Embryonic facial prominence (tissue), 1 donor: ENCODE measurements around the gene PRKCB.
A peak's percentile ranks its signal among the peaks of the same experiment; 100 is the strongest.
"Not testable (repeated sequence)": the region's sequence is repeated elsewhere in the genome, so short reads cannot be mapped to it uniquely, and the experiment has no call there.

Experiments
- DNase-seq: peaks from one replicate; pipeline ENCODE4 v3.0.0-alpha.2; 2016; ENCODE audit errors: extremely low spot score

PRKCB gene

DNA sequence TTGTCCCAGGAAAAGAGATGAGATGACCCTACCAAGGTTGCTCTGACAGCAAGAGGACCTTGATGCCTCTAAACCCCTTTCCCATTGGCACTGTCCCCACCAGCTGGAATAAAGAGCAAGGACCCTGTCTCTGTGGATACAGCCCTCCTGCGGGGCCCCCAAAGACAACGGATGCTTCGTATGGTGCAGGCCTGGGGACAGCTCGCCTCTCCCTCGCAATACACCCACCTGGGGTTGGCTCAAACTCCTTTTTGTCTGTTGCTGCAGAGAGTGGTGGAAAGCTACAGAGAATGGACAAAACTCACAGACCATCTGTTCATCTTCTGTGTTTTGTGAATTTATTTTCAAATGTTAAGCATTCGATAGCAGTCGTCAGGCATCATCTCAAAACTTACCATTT, 392.7 kb downstream of the PRKCB start:
- DNase-seq: no peak

DNA sequence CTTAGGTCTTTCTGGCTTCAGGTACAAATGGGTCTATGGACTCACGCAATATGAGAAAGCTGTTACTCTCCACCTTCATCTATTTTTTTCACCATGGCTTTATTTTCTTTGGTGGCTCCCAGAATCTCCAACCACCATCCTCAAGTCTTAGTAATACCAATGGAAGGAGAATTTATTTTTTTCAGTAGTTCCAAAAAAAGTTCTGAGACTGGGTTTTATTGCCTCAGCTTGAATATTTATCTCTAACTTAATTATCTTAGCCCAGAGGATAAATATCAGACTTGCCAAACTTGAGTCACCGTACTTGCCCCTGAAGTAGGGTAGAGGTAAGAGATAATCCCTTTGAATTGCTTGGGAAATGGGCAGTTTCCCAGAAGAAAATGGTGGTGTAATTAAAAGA, 397.2 kb downstream of the PRKCB start:
- DNase-seq: no peak

GRCh38 chr16:24234737-24235136, 399.0 kb downstream of the PRKCB start:
- DNase-seq: no peak

- DNase-seq: no peak
Measured at GRCh38 chr16:24235806-24236205, 400.0 kb downstream of the PRKCB start.

- DNase-seq: not testable (repeated sequence)
Measured at GRCh38 chr16:24238846-24239245, 403.1 kb downstream of the PRKCB start.

DNA sequence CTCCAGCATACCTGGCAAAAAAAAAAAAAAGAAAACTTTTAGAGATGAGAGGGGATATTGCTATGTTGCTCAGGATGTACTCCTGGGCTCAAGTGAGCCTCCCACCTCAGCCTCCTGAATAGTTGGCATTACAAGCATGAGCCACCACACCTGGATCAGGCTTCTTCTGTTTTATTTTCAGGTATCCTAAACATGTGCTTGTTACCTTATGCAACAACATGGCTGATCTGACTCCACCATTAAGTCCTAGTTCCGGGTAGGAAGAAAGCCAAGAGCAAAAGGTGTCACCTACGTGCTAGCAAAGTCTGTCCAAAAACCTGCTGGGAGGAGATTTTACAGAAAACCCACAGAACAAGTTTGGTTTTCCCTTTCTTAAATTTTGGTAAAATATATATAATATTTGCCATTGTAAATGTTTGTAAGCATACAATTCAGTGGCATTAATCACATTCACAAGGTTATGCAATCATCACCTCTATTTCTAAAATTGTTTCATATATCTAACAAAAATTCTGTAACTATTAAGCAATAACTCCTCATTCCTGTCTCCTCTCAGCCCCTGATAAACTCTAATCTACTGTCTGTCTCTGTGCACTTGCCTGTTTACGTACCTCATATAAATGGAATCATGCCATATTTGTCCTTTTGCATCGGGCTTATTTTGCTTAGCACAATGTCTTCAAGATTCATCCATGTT, 411.3 kb downstream of the PRKCB start:
- DNase-seq: no peak

- DNase-seq: no peak
Measured at GRCh38 chr16:24253192-24253591, 417.4 kb downstream of the PRKCB start.

- DNase-seq: peak; percentile 37
Measured at GRCh38 chr16:24255456-24256371, 419.9 kb downstream of the PRKCB start, which contains the start of gene CACNG3. CACNG3 (plus strand) TSS chr16:24256335; CDS start chr16:24256755, 420 bp downstream.

- DNase-seq: no peak
Measured at GRCh38 chr16:24257958-24258357, 422.2 kb downstream of the PRKCB start.

GRCh38 chr16:24258791-24259190, 423.0 kb downstream of the PRKCB start:
- no peak for DNase-seq

- DNase-seq: no peak
Measured at GRCh38 chr16:24262816-24263215, 427.0 kb downstream of the PRKCB start.
